SHP77 treated with DMSO at 0.1 percent for 48 hours (cell line): ENCODE data around the gene ZFYVE21.

Experiments used
- DNase-seq: peaks from one replicate; lab custom pipeline; 2025; lab: John Stamatoyannopoulos, UW

ZFYVE21 gene

GRCh38 chr14:103737432-103738045, 21.9 kb downstream of the ZFYVE21 start:
- DNase-seq, result no peak

GRCh38 chr14:103738166-103738565, 22.6 kb downstream of the ZFYVE21 start:
- DNase-seq, result no peak

- no peak for DNase-seq
These were observed 23.3 kb downstream of the ZFYVE21 start for GRCh38 chr14:103738701-103739451.

GRCh38 chr14:103739466-103739792, 23.8 kb downstream of the ZFYVE21 start:
- DNase-seq, result no peak

GRCh38 chr14:103739793-103740501, 24.3 kb downstream of the ZFYVE21 start:
- no peak for DNase-seq

- DNase-seq, result no peak
These were observed 25.5 kb downstream of the ZFYVE21 start for GRCh38 chr14:103740991-103741689.

- no peak for DNase-seq
These were observed 26.3 kb downstream of the ZFYVE21 start for GRCh38 chr14:103741876-103742275.

- DNase-seq, result no peak
These were observed 27.1 kb downstream of the ZFYVE21 start for GRCh38 chr14:103742499-103743255.

GRCh38 chr14:103743691-103744090, 28.1 kb downstream of the ZFYVE21 start:
- no peak for DNase-seq

GRCh38 chr14:103744621-103745395, 29.2 kb downstream of the ZFYVE21 start:
- DNase-seq, result no peak

- no peak for DNase-seq
These were observed 29.8 kb downstream of the ZFYVE21 start for GRCh38 chr14:103745424-103745823.

- no peak for DNase-seq
These were observed 31.1 kb downstream of the ZFYVE21 start for GRCh38 chr14:103746701-103747100.

- no peak for DNase-seq
These were observed 32.9 kb downstream of the ZFYVE21 start for GRCh38 chr14:103748534-103748857.

GRCh38 chr14:103749452-103749851, 33.8 kb downstream of the ZFYVE21 start:
- DNase-seq, result no peak

GRCh38 chr14:103749860-103750259, 34.2 kb downstream of the ZFYVE21 start:
- DNase-seq, result no peak

- no peak for DNase-seq
These were observed 38.2 kb downstream of the ZFYVE21 start for GRCh38 chr14:103753774-103754173.

- no peak for DNase-seq
These were observed 39.5 kb downstream of the ZFYVE21 start for GRCh38 chr14:103755060-103755459.

- DNase-seq, result no peak
These were observed 42.6 kb downstream of the ZFYVE21 start for GRCh38 chr14:103758059-103758776.

GRCh38 chr14:103762036-103762435, 46.4 kb downstream of the ZFYVE21 start:
- no peak for DNase-seq

GRCh38 chr14:103762541-103762940, 46.9 kb downstream of the ZFYVE21 start:
- no peak for DNase-seq
